Renal cortical epithelial cell (primary cell): ENCODE results near the gene CDKN2C. TPM values are rescaled to one million over a fixed set of nuclear protein-coding genes. Genes with fewer than 3 reads are reported as not detected.
"Not testable (repeated sequence)": the region's sequence is repeated elsewhere in the genome, so short reads cannot be mapped to it uniquely, and the experiment has no call there.

Experiments
- DNase-seq: peaks from one replicate; pipeline ENCODE4 v3.0.0-alpha.2; 2011; ENCODE audit warnings: low read depth
- total RNA-seq: library from RNA; depleted of rRNA; stranded (reverse); fragments of >200 nt; gene quantifications from 2 replicates; pipeline ENCODE4 v1.2.3, GENCODE V29; 2014

The CDKN2C gene
- total RNA-seq, 1 donor from 2014 or later: 6.7 TPM

DNA sequence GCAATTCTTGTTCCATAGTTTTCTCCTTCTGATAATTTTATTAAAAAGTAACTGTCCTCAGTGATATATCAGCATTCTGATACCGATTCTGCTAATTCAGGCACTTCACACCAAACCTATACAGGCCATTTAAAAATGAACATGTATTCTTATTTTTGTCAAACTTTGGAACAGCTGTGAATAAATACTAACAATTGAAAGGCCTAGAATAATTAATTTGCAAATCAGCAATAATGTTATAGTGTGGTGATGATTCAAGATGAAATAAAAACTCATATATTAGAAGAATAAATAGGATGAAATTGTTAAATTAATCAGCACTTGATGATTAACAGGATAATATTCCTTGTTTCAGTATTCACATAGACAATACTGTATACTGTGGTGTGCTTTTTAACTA, 9.9 kb downstream of the CDKN2C start:
- no peak for DNase-seq

GRCh38 chr1:50980505-50980904, 10.5 kb downstream of the CDKN2C start:
- no peak for DNase-seq

DNA sequence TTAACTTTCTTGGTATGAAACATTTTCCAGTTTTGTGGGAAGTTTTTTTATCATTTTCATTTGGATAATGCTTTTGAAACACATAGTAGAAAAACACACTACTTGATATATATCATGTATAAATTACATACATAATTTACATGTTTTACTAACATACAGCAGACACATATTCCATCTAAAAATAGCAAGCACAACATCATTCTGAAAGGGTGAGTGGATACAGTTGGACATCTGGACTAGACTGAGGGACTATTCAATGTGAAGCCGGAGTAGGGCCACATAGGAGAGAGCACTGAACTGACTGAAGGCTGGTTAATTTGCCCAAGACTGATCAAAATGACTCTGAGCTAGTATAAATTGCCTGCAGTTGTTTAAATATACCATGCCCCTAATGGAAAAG, 11.7 kb downstream of the CDKN2C start:
- no peak for DNase-seq

- no peak for DNase-seq
Measured at GRCh38 chr1:50982611-50983010, 12.6 kb downstream of the CDKN2C start.

DNA sequence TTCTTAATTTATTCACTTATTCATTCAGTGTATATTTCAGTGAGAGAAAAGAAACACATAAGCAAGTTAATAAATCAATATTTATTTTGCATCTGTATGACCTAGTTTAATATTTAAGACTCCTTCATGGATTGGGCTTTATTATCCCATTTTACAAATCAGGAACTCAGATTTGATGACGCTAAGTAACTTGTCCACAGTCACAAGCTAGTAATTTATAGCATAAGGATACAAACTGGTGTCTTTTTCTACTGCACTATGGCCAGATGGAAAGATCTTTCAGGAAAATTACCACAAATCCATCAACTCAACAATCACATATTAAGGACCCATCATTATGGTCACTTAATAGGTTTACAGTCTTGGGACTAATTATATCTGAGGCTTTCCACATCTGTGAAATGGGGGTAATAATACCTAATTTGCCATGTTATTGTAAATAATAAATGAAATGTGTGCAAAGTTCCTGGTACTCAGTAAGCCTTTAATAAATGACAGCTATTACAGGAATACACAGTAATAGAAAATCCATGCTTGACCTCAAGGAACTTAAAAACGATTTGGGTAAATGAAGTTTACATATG, 13.3 kb downstream of the CDKN2C start:
- no peak for DNase-seq

- no peak for DNase-seq
Measured at GRCh38 chr1:50985094-50985493, 15.0 kb downstream of the CDKN2C start.

DNA sequence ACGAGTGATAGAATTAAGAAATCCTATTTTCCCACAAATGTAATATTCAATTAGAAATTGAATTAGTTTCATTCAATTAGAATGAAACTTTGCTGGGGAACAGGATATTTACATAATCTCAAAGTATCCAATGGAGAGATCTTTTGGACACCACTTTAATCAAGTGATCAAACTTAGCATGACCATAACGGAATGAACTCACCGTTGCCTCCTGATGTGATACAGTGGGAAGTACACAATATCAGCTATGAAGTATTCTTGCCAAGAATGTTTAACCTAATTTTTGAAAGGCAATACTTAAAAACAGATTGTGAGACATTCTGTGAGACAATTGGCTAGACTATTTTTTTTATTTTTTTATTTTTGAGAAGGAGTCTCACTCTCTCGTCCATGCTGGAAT, 16.6 kb downstream of the CDKN2C start:
- DNase-seq: no peak

GRCh38 chr1:50989694-50990093, 19.6 kb downstream of the CDKN2C start:
- no peak for DNase-seq

GRCh38 chr1:50992532-50993318, 22.7 kb downstream of the CDKN2C start:
- DNase-seq: no peak

DNA sequence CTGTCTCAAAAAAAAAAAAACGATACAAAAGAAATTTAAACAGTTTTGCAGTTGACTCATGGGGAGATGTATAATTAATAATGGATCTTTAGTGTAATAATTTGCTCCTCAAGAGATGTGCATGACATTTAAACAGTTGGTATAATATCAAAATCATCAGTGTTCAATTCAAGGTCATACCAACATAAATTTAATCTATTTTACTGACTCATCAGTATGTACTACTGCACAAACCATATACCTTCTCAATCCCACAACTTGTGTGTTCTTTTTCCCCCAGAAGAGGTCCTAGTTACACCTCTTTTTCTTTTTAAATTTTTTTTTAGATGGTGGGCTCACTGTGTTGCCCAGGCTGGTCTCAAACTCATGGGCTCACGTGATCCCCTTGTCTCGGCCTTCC, 23.6 kb downstream of the CDKN2C start:
- no peak for DNase-seq

DNA sequence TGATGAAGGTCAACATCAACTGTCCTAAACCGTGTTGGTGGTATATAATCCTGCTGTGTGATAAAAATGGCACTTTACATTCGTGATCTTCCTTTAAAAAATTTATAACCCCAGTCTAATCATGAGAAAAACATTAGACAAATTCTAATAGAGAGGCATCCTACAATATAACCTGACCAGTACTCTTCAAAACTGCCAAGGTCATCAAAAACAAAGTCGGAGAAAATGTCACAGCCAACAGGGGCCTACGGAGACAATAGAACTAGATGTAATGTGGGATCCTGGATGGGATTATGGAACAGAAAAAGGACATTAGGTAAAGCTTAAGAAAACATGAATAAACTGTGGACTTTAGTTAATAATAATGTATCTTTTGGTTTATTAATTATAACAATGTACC, 25.0 kb downstream of the CDKN2C start:
- DNase-seq: no peak

GRCh38 chr1:50995651-50996050, 25.6 kb downstream of the CDKN2C start:
- no peak for DNase-seq

DNA sequence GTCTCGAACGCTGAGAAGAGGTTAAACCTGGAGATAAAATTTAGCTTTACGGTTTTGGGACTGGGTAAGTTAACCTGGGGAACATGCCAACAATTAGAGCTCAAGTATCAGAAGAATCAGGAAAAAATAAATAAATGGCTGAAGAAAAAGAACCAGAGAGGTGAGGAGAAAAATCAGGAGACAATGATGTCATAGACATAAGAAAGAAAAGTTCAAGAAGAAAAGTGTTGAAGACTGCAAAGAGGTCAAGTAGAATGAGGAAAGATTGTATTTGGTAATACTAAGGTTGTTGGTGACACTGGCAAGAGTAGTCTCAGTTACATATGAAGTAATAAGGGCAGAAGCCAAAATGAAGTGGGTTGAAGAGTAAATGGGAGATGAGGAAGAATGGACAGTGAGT, 26.0 kb downstream of the CDKN2C start:
- DNase-seq: no peak

DNA sequence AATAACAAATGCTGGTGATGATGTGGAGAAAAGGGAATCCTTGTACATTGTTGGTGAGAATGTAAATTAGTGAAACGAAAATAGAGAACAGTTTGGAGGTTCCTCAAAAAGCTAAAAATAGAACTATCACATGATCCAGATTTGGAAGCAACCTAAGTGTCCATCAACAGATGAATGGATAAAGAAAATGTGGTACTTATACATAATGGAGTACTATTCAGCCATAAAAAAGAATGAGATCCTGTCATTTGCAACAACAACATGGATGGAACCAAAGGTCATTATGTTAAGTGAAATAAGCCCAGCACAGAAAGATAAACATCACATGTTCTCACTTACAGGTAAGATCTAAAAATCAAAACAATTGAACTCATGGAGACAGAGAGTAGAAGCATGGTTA, 29.3 kb downstream of the CDKN2C start:
- DNase-seq: not testable (repeated sequence)

DNA sequence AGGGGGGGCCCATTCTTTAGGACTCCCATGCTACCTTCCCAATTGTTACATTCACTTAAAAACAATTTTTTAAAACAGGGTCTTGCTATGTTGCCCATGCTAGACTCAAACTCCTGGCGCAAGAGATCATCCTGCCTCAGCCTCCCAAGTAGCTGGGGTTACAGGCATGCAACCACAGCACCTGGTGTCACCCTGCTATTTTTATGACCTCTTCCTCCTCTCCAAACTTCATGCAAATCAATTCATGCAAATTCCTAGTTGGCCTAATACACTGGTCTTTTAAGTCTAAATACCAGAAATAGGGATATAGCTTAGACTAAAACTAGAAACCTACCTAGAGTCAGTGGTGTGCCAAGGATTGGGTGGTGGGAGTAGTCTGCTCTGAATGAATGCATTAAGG, 30.1 kb downstream of the CDKN2C start:
- no peak for DNase-seq

DNA sequence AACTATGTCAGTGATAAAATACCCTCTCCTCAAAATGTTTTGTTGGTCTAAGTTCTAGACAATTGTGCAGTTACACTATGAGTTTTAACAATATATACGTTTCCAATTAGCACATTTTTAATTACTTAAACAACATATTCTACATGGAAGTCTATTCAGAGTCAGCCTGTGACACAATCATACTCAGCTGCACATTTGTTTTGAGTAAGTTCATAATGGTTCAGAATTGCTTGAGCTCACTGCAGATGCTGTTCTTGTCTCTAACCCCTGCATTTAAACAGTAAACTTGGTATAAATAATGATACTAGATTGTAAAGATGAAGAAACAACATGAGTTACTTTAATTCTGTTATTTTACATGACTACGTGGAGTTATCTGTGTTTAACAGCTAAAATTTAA, 30.6 kb downstream of the CDKN2C start:
- no peak for DNase-seq

DNA sequence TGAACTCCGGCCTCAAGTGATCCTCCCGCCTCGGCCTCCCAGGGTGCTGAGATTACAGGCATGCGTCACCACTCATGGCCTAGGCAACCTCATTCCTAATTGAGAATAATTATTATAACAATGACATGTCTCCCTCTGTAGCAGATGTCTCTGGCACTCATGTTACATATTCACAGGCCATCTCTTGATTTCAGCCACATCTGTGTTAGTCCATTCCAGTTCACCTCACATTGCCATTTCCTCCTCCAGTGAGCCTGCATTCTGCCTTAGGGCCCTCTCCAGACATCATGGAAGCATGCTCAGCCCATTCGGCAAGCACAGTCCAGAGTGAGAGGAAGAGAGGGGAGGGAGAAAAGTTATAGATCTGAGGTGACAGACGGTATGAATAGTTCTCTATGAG, 32.5 kb downstream of the CDKN2C start:
- DNase-seq: no peak

- DNase-seq: not testable (repeated sequence)
Measured at GRCh38 chr1:51005549-51005948, 35.5 kb downstream of the CDKN2C start.

GRCh38 chr1:51009381-51009780, 39.3 kb downstream of the CDKN2C start:
- DNase-seq: no peak

- no peak for DNase-seq
Measured at GRCh38 chr1:51014878-51015277, 44.8 kb downstream of the CDKN2C start.

GRCh38 chr1:51019811-51020210, 49.8 kb downstream of the CDKN2C start:
- DNase-seq: no peak
